HUES64 (cell line): ENCODE results near the gene SH3RF3.

Experiments
- H3K27ac ChIP-seq: 2 replicates; pipeline ENCODE4 v1.7.0; 2013; ENCODE audit warnings: low read depth, low read length, inconsistent platforms
- H3K27me3 ChIP-seq: 2 replicates; pipeline ENCODE4 v1.6.1; 2013; ENCODE audit warnings: mild to moderate bottlenecking, low read length; ENCODE audit not compliant: insufficient read depth
- H3K36me3 ChIP-seq: 2 replicates; pipeline ENCODE4 v1.6.1; 2013; ENCODE audit warnings: mild to moderate bottlenecking, low read length; ENCODE audit not compliant: insufficient read depth
- H3K4me1 ChIP-seq: 2 replicates; pipeline ENCODE4 v1.6.1; 2013; ENCODE audit warnings: mild to moderate bottlenecking, low read length, moderate library complexity; ENCODE audit not compliant: insufficient read depth
- H3K4me3 ChIP-seq: 2 replicates; pipeline ENCODE4 v1.5.1; 2013; ENCODE audit warnings: mild to moderate bottlenecking, low read length, moderate library complexity
- H3K9ac ChIP-seq: 2 replicates; pipeline ENCODE4 v1.6.1; 2013; ENCODE audit warnings: mild to moderate bottlenecking, low read depth, low read length
- H3K9me3 ChIP-seq: 2 replicates; pipeline ENCODE4 v1.6.1; 2013; ENCODE audit warnings: low read depth, low read length; ENCODE audit not compliant: insufficient read depth
- WGBS: fragments of 150-250, 120-280 bp; methylation state at CpG from one replicate; pipeline ENCODE4 v1.1.7; 2013; ENCODE audit warnings: missing lambda C conversion rate; 5-methylcytosine and 5-hydroxymethylcytosine counted together

Gene SH3RF3

GRCh38 chr2:109475531-109476210, 346.7 kb downstream of the SH3RF3 start:
- Histone ChIP-seq H3K9ac (no peak overlapping the region), H3K27ac (no peak overlapping the region), H3K4me3 (no peak overlapping the region), H3K4me1 (no peaks in the 10 kb centered on the region), H3K9me3 (no peaks in the 10 kb centered on the region), H3K36me3 (no peaks in the 10 kb centered on the region), H3K27me3 (no peaks in the 10 kb centered on the region)
- 90% methylated on average over 6 of the region's 6 CpGs for WGBS

- no peaks in the 10 kb centered on the region for H3K9me3 ChIP-seq
- H3K36me3 ChIP-seq: no peaks in the 10 kb centered on the region
- H3K4me1 ChIP-seq: no peaks in the 10 kb centered on the region
- no peak overlapping the region for H3K4me3 ChIP-seq
- no peak overlapping the region for H3K9ac ChIP-seq
- no peaks in the 10 kb centered on the region for H3K27me3 ChIP-seq
- no peak overlapping the region for H3K27ac ChIP-seq
- 91% methylated on average over 10 of the region's 10 CpGs for WGBS
Observed at GRCh38 chr2:109476641-109477441, 347.8 kb downstream of the SH3RF3 start.

- Histone ChIP-seq H3K27ac (no peak overlapping the region), H3K4me1 (no peaks in the 10 kb centered on the region), H3K9me3 (no peaks in the 10 kb centered on the region), H3K36me3 (no peaks in the 10 kb centered on the region), H3K27me3 (no peaks in the 10 kb centered on the region), H3K9ac (no peak overlapping the region), H3K4me3 (no peak overlapping the region)
- WGBS: 91% methylated on average over 12 of the region's 12 CpGs
Observed at GRCh38 chr2:109478906-109479493, 350.0 kb downstream of the SH3RF3 start.

GRCh38 chr2:109479804-109480203, 350.8 kb downstream of the SH3RF3 start:
- H3K27me3 ChIP-seq: no peaks in the 10 kb centered on the region
- no peak overlapping the region for H3K4me3 ChIP-seq
- H3K4me1 ChIP-seq: no peaks in the 10 kb centered on the region
- no peaks in the 10 kb centered on the region for H3K9me3 ChIP-seq
- no peaks in the 10 kb centered on the region for H3K36me3 ChIP-seq
- WGBS: 91% methylated on average over 7 of the region's 7 CpGs
- no peak overlapping the region for H3K9ac ChIP-seq
- no peak overlapping the region for H3K27ac ChIP-seq

DNA sequence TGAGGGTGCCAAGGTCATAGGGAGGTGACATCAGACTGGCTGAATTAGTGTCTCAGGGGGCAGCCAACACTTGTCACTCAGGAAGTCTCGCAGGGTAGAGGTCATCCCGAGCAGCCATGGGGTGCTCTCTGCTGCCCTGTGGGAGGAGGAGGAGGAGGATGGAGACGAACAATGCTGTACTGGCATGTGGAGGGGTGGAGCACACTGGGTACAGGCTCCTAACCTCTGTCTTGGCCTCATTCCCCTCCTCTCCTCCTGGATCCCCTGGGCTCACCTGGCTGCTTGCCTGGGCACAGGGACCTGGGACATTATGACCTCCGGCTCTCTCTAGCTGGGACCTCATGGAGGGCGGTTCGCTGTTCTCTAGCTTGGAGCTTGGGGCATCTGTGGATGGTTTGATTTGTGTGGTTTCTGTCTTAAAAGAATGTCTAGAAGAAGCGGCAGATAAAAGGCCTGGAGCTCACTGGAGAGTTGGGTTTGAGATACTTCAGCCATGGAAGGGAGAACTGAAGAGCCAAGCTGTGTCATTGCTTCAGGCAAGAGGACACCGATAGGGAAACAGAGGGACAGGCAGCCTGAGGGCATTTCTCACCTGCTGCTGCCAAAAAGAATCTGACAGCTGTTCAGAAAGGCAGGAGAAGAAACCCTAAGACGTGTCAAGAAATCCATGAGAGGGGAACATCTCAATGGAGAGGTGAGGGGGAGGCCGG, 351.6 kb downstream of the SH3RF3 start:
- Histone ChIP-seq H3K27me3 (no peaks in the 10 kb centered on the region), H3K4me3 (no peak overlapping the region), H3K27ac (no peak overlapping the region), H3K9me3 (no peaks in the 10 kb centered on the region), H3K36me3 (no peaks in the 10 kb centered on the region), H3K9ac (no peak overlapping the region), H3K4me1 (no peaks in the 10 kb centered on the region)
- 91% methylated on average over 10 of the region's 10 CpGs for WGBS

DNA sequence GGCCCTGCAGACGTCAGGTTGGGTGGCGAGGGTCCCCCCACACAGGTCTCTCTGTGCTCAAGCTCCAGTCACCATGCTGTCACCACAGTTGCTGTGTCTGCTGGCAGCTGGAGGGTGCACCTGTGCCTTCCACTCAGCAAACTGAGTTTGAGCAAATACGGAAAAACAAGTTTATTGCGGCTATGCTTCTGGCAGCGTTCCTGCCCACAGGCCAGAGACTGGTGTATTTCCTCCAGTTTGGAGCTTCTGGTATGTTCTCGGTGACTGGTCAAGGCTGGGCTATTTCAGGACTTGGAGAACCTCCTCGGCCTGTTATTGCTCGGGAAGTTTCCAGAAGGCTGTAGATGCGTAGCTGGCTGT, 352.2 kb downstream of the SH3RF3 start:
- WGBS: 95% methylated on average over 9 of the region's 9 CpGs
- Histone ChIP-seq H3K4me3 (no peak overlapping the region), H3K9ac (no peak overlapping the region), H3K4me1 (no peaks in the 10 kb centered on the region), H3K27me3 (no peaks in the 10 kb centered on the region), H3K36me3 (no peaks in the 10 kb centered on the region), H3K27ac (no peak overlapping the region), H3K9me3 (no peaks in the 10 kb centered on the region)

DNA sequence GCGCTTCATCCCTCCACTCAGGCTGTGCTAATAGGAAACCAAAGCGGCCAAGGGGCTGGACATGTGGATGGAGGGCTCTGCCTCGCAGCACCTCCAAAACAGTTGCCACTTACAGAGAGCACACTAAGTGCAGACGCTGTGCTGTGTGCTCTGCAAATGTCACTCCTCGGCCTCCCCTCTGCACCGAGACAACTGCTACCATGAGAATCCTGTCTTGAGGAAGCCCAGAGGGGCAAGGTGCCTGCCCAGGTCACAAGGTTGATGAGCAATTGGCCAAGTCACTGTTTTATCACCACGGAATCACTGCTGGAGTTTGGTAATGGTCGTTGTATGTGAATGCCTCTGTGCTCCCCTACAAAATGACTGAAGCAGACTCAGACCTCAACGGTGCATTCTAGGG, 352.6 kb downstream of the SH3RF3 start:
- WGBS: 95% methylated on average over 9 of the region's 9 CpGs

DNA sequence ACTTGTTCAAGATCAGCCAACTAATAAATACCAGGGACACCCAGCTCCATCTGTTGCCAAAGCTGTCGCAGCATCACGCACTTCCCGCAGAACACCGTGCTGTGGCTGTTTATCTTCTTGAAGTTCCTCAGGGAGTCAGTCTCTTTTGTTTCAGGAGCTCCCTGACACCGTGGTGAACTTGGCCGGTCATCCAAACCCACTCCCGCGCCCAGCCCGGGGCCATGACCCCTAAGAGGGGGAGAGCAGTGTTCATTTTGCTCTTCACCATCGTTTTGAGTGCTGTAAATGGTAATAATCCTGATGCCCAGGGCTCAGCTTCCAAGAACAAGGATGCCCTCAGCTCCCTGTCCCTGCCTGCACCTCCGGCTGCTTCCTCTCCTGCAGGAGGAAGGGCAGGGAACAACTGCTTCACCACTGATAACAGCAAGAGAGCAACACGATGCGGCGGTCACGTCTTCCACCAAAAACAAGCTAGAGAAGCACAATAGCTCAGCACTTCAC, 353.4 kb downstream of the SH3RF3 start:
- no peak overlapping the region for H3K4me3 ChIP-seq
- WGBS: 84% methylated on average over 15 of the region's 15 CpGs
- H3K9ac ChIP-seq: no peak overlapping the region
- H3K27ac ChIP-seq: no peak overlapping the region
- H3K27me3 ChIP-seq: no peaks in the 10 kb centered on the region
- no peaks in the 10 kb centered on the region for H3K4me1 ChIP-seq
- H3K36me3 ChIP-seq: no peaks in the 10 kb centered on the region
- no peaks in the 10 kb centered on the region for H3K9me3 ChIP-seq

More for the DNA sequence above, 352.6 kb downstream of the SH3RF3 start:
- no peak overlapping the region for H3K4me3 ChIP-seq
- no peaks in the 10 kb centered on the region for H3K27me3 ChIP-seq
- H3K27ac ChIP-seq: no peak overlapping the region
- no peaks in the 10 kb centered on the region for H3K9me3 ChIP-seq
- H3K36me3 ChIP-seq: no peaks in the 10 kb centered on the region
- no peak overlapping the region for H3K9ac ChIP-seq
- H3K4me1 ChIP-seq: no peaks in the 10 kb centered on the region

DNA sequence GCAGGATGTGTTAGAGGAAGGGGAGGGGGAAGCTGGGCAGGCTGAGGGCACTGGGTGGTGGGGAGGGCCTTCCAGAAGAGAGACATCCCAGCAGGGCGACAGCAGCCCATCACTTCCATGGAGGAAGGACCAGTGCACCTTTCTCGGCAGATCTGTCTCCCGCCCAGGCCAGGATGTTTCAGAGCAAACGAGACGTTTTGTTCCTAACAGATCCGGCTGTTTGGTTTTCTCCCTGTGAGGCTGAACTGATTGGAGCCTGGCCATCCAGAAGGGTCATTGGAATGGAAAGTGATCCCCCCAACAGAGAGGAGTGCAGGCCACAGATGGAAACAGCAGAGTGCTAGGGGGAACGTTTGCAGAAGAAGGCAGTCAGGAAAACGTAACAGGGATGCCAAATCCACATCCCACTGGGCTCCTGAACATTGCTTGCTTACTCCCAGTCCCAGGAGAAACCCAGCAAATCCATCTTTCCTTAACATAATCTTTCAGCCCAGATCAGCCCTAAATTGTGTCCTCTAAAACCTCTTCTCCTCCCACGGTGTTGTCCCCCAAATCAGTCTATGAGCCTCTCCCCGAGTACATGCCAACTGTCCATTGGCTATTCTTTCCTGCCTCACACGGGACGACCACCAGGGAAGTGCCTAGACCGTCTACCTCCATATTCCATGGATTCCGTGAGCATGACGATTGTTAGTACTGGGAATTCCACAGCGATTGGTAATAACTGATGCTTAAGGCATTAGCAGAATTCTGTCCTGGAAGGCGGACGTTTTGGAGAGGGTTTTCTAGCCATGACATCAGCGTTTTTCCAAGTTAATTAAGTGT, 357.9 kb downstream of the SH3RF3 start:
- H3K36me3 ChIP-seq: no peaks in the 10 kb centered on the region
- H3K27me3 ChIP-seq: no peaks in the 10 kb centered on the region
- no peak overlapping the region for H3K4me3 ChIP-seq
- H3K9ac ChIP-seq: no peak overlapping the region
- H3K27ac ChIP-seq: no peak overlapping the region
- H3K4me1 ChIP-seq: no peaks in the 10 kb centered on the region
- 91% methylated on average over 19 of the region's 19 CpGs for WGBS
- H3K9me3 ChIP-seq: no peaks in the 10 kb centered on the region

GRCh38 chr2:109487536-109487869, 358.5 kb downstream of the SH3RF3 start:
- Histone ChIP-seq H3K27me3 (no peaks in the 10 kb centered on the region), H3K4me1 (no peaks in the 10 kb centered on the region), H3K9ac (no peak overlapping the region), H3K4me3 (no peak overlapping the region), H3K27ac (no peak overlapping the region), H3K36me3 (no peaks in the 10 kb centered on the region), H3K9me3 (no peaks in the 10 kb centered on the region)
- 88% methylated on average over 7 of the region's 7 CpGs for WGBS
